GM12891 (cell line): ENCODE measurements around the gene TNS3.

Experiments used
- POLR2A ChIP-seq: IDR thresholded peaks from 2 replicates; pipeline ENCODE4 v1.6.1; 2011; ENCODE audit warnings: low read depth, low read length, control low read depth
- POLR2AphosphoS5 ChIP-seq: IDR thresholded peaks from 2 replicates; pipeline ENCODE4 v1.6.1; 2011; ENCODE audit warnings: low read depth, low read length, control low read depth

DNA sequence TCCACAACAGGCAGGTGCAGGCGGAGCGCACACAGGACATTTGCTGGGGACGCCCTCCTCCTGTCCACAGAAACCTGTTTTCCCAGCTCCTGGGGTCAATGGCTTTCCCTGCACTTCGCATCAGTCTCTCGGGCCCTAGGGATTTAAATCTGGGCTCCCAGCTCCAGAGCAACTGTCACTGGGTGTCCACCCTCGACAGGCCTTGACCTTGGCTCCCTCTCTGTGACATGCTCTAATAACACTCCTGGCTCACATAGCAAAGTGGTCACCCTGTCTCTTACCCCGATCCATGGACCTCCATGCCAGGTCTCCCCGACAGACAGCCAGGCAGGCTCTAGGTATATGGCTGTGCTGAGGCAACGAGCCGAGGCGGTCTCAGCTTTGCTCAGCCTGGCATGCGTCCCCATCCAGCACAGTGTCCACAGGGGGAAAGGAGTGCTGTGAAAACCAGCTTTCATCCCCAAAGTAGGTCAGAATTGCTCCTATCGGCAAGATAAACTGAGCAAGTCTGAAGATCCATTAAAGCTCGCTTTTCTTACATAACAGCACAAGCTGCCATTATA lies 195.6 kb downstream of the TNS3 start:
- no peak for TF ChIP-seq POLR2AphosphoS5
- no peak for TF ChIP-seq POLR2A
